GM04503 (cell line): ENCODE measurements around the gene PCSK5.
"Not testable (repeated sequence)": the region's sequence is repeated elsewhere in the genome, so short reads cannot be mapped to it uniquely, and the experiment has no call there.

Experiments
- DNase-seq: peaks from one replicate; pipeline ENCODE4 v3.0.0-alpha.2; 2012; ENCODE audit warnings: low read depth

The PCSK5 gene

DNA sequence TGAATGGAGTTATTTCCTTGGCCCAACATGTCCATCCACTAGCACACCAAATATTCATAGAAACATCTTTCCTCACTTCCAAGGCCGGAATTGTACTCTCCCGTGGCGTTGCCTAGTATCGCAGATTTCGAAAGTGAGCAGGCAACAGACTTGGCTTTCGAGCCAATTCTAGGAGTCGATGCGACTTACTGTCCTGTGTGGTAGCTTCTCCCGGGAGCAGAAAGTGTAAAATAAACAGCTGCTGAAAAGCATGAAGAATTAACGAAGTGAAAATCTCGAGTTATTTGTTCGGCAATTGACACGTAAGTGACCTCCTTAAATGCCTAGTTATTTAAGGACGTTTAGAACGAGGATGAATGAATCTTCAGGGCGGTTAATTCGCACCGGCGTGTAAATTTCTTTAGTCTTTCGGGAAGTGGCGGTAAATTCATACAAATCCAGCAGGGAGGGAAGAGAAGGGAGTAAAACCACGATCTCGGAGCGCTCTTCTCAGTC is 449 bp upstream of the PCSK5 start:
- DNase-seq: no peak

DNA sequence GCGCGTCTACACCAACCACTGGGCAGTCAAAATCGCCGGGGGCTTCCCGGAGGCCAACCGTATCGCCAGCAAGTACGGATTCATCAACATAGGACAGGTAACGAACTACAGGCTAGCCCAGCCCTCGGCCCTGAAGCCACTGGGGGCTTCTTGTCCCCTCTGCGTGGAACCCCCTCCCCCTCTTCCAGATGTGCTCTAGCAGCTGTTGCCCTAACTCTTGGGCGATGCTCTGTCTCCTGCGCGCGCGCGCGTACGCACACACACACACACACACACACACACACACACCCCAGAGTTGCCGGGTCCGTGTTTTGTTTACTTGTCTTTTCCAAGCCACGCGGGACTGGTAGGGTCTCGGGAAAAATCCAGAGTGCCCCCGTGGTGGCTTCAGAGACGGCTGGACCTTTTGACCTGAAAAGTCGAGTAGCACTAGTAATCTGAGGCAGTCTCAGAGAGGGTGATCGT is 836 bp downstream of the PCSK5 start:
- no peak for DNase-seq

DNA sequence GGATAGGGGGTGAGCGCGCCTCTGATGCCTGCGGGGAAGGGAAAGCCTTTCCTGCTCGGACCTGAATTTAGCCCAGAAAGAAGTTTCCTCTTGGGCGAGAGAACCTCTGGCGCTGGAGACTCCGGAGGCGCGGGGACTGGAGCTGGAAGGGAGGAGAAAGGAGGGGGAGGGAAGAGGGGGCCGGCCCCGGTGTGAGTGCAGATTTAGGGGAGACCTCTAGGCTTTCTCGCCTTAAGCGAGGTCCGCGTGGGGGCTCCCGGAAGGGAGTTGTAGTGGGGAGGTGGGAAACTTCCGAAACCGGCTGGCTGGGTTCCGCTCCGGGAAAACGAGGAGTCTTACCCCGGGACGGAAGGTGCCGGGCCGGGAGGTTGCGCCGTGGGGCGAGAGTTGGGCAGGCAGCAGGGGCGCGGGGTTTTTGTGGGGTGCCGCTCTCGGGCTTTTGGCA is 1.3 kb downstream of the PCSK5 start:
- DNase-seq: no peak

DNA sequence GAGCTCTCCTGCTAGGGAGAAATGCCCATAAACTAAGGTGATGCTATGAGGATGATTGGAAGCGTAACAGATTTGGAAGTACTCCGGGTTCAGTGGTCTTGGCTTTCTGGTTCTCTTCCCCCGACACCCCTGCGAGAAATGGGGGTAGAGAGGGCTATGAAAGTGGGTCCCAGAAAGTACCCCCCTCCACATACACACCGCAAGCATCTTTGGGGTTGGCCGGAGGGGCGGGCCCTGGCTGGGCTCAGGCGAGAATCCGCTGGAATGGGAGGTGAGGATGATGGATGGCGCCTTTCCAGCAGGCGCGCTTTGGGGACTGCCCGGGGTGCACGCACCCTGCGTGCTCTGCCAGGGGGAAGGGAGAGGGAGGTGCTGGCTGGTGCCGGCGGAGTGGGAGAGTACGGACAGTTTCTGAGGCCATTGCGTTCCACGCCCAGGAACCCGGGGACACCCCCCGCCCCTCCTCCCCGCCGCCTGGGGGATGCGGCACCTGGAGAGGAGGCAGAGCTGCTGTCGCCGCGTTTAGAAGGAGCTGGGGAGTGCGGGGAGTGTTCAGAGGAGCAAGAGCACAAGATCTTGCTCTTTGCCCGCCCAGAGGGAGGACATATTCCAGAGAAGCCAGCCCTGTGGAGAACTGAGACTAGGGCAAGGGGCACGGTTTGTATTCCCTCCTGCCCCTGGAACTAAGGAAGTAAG is 1.9 kb downstream of the PCSK5 start:
- DNase-seq: no peak

DNA sequence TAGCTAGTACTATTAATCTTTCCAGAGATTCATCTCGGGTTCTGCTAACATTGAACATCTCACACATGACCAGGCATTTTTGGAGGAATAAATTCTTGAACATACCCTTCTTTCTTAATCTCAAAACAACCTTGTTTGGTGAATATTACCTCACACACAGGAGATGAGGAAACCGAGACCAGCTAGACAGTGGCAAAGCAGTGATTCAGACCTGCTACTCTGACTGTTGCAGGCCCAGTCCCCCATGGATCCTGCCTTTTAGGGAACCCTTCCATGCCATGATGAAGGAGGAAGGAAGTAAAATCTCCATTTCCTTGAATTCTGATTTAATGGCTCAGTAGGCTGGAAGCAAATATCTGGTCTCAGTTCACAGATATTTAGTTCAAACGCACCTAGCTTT is 2.6 kb downstream of the PCSK5 start:
- DNase-seq: no peak

DNA sequence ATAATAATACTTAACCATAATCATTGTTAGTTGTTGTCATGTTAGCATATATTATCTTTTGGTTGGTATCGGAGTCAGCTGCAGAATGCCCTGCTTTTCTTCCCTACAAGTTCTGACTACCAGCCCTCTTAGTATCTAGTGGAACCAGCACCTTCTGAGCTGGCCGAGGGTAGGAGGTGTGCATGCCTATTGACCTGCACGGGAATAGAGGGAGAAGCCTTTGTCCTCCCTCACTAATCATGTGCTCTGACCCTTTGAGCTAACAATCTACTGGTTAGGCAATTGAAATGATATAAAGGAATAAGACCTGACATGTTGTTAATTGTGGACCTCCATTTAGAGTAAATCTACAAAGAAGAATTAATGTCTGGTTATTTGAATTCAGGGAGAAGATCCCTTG is 4.1 kb downstream of the PCSK5 start:
- no peak for DNase-seq

DNA sequence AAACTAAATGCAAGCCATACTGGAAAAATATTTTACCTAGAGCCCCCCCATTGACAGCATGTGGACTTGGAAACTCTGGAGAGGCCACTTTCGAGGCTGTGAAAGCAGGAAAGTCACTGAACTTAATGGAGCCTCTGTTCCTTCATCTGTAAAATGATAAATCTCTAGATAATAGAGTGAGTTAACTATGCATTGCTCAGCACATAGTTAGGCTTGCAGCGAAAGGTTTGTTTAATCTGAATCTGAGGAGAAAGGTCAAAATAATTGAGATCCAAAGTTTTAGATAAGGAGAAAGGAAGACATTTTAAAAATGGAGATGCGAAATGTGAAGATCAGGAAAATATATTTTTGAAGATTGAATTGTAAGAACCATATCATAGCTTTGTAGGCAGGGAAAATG is 4.6 kb downstream of the PCSK5 start:
- no peak for DNase-seq

DNA sequence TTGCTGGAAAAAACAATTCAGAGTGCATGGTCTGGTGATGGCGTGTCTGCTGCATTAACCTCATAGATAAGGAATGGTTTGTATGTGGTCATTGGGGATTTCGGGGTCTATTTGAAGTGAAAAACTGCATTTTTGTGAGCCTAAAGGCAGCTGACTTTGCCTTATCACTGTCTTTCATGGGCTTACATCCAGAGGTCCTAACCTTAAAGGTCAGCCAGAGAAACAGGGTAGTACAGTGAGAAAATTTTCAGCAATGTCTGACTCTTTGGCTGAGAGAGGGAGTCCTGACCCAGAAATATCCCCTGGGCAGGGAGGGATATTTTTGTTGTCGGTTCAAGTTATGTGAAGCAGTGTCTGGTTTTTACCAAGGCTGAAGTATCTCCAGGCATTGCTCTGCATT is 5.7 kb downstream of the PCSK5 start:
- DNase-seq: no peak

DNA sequence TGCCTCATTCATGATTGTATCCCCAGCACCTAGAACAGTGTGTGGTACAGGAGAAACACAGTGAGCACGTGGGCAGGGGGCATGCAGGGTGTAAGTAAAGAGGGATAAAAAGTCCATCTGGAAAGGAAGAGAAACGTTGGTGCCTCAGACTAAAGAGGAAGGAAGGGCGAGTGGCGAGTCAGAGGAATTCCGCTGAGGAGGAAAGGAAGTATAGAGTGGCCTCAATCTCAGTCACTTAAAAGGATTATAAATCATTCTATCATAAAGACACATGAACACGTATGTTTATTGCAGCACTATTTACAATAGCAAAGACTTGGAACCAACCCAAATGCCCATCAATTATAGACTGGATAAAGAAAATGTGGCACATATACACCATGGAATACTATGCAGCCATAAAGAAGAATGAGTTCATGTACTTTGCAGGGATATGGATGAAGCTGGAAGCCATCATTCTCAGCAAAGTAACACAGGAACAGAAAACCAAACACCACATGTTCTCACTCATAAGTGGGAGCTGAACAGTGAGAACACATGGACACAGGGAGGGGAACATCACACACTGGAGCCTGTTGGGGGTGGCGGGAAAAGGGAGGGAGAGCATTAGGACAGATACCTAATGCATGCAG is 10.5 kb downstream of the PCSK5 start:
- not testable (repeated sequence) for DNase-seq

DNA sequence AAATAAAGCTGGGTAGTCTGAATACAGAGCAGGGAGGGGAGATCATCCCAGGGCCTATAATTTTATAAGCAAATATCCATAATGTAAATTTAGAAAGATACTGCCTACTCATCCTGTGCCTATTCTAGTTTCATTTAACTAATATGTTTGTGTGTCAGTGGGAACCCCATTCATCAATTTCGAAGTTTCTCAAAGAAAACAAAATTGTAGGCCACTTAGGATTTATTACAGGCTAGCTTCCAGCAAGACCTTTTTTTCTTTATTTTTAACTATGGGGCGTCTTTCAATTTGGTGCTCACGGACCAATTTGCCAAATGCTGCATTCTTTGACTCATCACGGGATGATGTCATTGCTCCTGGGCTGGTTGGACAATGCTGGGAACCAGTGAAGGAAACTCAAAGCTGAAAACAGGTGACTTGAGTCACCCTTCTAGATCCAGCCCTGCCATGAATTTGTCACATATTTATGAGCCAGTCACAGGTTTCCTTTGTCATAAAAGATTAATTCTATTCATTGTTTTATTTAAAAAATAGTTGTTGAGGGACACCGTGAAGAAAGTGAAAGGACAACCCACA is 13.4 kb downstream of the PCSK5 start:
- DNase-seq: no peak

DNA sequence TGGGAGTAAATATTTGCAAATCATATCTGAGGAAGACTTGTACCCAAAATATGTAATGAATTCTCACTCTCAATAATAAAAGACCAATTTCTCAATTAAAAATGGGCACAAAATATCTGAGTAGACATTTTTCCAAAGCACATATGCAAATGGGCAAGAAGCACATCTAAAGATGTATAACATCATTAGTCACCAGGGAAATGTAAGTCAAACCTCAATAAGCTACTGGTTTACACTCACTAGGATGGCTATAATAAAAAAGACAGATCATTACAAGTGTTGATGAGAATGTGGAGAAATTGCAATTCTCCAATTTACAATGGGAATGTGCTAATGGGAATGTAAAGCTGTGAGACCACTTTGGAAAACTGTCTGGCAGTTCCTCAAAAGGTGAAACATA is 13.9 kb downstream of the PCSK5 start:
- no peak for DNase-seq

DNA sequence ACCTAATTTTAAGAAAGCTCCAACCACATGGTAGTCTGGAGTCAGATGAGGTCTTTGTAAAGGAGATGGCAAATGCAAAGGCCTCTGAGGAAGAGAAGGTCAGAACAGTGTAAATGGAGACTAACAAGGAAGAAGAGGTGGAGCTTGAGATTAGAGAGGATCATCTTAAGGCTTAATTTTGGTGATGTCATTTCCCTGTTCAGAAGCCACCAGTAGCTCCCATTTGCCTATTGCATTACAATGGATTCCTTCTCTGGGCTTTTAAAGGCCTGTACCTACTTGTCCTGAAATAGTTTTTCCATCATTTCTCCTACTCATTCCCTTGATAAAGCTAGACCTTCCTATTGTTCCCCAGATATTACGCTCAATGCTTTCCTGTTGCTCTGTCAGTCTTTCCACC is 16.1 kb downstream of the PCSK5 start:
- no peak for DNase-seq

DNA sequence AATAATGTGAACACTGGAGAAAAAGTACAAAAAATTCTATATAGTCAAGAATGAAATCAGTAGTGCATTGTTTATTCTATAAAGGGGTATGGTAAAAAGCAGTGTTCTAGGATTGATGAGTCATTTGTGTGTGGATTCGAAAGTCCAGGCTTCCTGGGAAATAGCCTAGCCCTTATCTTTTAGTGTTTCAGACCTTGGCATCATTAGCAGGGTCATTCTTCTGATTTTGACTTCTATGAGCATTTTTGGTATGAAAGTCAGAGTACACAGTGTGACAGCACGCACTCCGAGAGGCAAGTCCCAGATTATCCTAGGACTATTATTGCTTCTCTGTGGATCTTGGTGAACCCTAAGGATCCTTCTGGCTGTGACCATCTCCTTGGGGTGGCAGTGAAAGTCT is 16.9 kb downstream of the PCSK5 start:
- DNase-seq: no peak

DNA sequence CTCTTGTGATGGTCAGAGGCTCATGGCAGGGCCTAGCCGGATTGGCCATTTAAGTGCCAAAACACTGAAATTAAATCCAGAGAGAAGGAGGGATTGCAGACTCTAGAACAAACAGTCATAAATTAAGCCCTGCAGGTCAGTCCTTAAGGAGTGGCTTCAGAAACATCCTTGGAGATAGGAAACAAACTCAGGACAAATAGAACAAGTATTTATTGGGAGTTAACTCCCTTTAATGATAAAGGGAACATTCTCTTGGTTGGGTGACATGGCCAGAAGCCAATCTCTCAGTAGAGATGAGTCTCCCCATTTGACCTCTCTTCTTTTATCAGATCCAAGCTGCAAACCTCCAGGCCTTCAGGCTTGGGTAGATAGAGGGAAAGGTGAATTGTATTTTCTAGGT is 17.4 kb downstream of the PCSK5 start:
- DNase-seq: no peak

DNA sequence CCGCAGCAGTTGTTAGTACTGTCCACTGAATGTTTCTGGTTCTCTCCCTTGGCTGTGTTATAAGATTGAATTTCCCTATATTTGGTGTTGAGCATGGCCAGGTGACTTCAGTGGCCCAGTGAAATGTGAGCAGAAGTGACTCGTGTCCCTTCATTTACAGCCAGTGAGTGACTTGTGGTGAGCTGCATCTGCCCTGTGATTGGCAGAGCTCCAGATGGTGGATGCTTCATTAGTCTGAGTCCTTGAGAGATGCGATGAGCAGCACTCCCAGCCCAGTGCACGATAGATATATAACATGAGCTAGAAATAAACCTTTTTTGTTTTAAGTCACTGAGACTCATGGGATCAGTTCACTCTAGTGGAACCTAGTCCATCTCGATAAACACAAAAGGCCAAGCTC is 19.3 kb downstream of the PCSK5 start:
- no peak for DNase-seq

DNA sequence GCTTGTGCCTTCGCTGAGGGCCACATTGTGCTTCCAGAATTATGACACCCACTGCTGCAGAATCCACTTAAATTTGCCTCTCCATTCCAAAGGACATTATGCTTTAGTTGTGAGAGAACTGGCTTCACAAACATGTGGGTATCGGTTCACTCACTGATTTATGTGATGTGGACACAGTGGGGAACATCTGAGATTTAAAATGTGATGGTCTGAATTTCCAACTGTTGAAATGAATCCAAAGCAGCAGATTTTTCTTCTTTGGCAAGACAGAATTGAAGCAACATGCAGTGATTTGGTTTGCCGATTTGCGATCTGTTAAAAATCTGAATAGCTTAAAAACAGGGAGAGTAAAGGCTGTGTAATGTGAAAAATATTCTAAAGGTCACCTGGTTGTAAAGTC is 20.3 kb downstream of the PCSK5 start:
- DNase-seq: no peak

DNA sequence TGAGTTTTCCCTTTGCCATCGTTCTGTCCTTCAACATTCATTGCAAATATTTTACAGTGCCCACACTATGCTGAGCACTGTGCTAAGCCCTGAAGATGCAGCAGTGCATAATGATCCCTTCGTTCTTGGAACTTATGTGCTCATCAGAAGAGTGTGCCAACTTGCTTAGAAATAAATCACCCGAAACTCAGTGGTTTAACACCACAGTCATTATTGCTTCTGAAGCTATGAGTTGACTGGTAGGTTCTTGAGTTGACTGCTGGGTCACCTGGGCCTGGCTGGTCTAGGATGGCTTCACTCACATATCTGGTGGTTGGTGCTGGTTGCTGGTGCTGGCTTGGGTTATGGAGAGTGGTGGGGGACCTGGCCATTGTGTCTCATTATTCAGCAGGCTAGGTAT is 20.9 kb downstream of the PCSK5 start:
- no peak for DNase-seq

DNA sequence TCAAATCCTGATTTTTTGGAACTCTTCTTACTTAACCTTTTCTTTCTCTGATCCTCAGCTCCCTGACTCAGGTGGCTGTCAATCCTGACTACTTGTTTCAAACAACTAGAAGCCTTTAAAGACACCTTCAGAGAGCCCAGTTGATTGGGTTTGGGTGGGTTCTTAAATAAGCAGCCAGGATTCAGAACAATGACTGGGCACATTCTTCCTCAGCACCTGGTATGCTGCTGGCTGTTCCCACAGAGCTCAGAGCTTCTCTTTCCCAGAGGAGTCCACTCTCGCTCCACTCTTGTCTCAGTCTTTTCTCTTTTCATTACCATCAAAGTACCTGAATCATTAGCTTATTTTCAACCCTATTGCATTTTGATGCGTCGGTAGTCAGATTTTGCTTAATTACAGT is 22.5 kb downstream of the PCSK5 start:
- no peak for DNase-seq

DNA sequence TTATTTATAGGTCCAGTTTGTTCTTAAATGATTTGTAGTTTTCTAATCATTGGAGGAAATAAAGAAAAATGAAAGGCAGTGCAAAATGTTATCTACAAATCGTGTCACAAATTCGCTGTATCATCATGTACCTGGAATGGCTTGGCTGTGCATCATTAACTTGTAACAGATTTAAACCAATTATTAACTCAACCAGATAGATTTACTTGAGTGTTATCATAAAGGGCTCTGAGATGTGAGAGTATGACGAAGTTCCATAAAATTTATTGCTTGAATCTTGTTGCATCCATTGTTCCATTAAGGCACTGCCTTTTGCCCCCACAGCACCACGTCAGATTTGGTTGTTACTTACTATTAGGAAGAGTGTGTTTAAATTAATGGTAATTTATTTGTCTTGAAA is 23.5 kb downstream of the PCSK5 start:
- no peak for DNase-seq

DNA sequence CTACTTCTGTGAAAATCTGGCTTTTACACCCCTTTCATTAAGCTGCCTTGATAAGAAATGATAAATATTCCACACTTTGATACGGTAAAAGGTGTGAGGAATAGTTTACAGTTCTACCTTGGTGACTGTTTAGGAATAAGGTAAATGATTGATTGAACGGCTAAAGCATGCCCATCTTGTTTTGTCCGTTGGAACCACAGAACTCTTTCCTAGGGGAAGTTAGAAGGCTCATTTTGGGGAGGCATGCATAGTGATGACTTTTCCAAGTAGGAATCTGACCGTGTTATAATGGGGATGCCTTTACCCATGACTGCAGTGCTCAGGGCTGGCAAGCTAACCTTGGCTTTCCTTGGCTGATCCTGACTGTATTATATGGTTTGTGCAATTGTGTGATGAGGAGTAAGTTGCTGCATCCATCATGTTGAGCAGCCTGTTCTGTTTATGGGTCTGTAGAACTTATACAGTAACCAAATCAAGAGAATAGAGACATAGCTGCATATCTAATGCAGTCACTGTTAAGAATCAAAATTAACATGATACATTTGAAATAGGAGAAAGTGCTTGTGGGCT is 24.5 kb downstream of the PCSK5 start:
- no peak for DNase-seq

DNA sequence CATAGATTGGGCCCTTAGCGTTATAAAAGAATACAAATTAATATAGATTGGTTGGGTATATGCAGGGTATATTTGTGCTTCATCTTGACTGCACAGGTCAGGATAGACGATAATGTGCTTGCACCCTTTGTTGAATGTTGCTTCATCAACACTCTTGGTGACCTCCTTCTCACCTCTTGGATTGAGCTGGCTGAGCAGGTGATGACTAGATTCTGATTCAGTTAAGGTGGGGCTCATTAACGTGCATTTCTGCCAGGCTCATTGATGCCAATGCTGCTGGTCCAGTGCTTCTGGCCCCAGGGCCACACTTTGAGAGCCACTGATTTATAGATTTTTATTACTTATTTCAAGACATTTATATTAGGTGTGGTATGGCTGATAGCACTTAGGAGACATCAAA is 27.7 kb downstream of the PCSK5 start:
- no peak for DNase-seq

DNA sequence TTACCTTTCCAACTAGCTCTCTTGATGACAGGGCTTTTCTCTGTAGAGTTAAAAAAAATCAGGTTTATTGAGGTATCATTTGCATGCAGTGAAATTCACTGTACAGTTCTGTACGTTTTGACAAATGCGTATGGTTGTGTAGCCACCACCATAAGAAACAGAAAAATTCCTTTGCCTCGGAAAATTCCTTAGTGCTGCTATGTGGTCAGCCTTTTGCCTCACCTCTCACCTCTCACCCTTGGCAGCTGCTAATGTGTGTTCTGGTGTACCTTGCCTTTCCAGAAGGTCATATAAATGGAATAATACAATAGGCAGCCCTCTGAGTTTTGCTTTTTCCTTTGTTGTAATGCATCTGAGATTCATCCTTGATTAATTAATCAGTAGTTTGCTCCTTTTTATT is 28.4 kb downstream of the PCSK5 start:
- no peak for DNase-seq
